ENCODE data around the gene TFF1. TPM values are rescaled to one million over a fixed set of nuclear protein-coding genes. Genes with fewer than 3 reads are reported as not detected.

TFF1 gene
- total RNA-seq, 4 donors from 2014 or later: not detected

DNA sequence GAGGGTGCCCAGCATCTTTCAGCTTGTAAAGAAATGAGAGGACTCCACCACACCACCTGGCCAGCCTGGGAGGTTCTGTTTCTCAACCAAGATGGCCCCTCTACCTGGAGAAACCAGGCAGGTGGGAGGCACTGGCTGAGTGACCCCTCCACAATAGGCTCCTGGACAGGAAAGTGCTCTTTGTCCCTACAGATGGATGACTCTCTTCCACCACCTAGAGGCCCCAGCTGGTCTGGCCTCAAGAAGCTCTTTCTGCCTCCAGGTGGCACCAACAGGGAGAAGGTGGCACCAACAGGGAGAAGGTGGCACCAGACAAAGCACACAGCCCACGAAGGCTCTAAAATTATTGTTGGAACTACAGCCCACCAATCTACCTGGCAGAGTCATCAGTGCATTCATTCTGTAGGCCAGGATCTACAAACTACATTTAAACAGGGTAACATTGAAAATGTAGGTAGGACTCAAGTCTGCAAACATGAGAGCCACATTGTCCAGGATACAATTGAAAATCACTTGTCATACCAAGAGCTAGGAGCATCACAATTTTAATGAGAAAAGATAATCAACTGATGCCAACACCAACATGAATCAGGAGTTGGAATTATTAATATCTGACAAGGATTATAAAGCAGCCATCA is 15.1 kb upstream of the TFF1 start:
- DNase-seq (ENCODE audit: low spot score): no peak
- no peak for ATAC-seq (ENCODE audit: low FRiP score)
- TF ChIP-seq, protein P1, sequence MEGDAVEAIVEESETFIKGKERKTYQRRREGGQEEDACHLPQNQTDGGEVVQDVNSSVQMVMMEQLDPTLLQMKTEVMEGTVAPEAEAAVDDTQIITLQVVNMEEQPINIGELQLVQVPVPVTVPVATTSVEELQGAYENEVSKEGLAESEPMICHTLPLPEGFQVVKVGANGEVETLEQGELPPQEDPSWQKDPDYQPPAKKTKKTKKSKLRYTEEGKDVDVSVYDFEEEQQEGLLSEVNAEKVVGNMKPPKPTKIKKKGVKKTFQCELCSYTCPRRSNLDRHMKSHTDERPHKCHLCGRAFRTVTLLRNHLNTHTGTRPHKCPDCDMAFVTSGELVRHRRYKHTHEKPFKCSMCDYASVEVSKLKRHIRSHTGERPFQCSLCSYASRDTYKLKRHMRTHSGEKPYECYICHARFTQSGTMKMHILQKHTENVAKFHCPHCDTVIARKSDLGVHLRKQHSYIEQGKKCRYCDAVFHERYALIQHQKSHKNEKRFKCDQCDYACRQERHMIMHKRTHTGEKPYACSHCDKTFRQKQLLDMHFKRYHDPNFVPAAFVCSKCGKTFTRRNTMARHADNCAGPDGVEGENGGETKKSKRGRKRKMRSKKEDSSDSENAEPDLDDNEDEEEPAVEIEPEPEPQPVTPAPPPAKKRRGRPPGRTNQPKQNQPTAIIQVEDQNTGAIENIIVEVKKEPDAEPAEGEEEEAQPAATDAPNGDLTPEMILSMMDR (IDR thresholded peaks at IDR 0.05): no peak

DNA sequence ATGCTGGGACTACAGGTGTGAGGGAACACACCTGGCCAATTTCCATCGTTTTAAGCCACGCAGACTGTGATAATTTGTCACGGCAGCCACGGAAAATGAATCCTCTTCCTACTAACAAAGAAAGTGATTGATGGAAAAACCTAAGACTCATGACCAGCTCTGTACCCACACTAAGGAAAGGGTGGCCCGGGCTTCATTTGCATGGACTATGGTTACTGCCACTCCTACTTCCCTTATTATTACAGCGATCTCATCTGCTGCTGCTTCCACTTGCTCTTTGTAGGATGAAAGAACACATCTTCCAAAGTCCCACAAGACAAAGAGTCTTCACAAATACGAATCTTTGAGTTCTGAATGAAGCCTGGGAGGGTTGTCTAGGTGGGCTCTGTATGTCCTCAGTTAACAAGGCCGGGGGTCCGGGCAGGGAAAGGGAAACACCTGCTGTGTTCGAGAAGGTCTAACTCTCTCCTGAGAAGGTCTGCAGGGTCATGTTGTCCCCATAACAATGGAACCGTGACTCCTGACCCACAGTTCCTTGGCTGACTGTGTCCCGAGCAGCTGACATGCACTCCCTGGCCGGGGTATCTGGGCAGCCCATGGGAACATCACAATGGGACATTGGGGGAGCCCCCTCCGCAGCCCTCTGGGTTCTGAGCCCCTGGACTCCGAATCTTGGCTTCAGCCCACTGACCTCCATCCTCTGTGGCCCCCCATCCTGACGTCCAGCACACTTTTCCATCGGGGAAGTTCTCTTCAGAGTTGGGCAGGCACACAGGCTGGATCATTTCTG is 13.3 kb upstream of the TFF1 start:
- ATAC-seq (ENCODE audit: low FRiP score) (no peak), DNase-seq (ENCODE audit: low spot score) (no peak)
- TF ChIP-seq, protein P1 (IDR thresholded peaks at IDR 0.05): no peak

DNA sequence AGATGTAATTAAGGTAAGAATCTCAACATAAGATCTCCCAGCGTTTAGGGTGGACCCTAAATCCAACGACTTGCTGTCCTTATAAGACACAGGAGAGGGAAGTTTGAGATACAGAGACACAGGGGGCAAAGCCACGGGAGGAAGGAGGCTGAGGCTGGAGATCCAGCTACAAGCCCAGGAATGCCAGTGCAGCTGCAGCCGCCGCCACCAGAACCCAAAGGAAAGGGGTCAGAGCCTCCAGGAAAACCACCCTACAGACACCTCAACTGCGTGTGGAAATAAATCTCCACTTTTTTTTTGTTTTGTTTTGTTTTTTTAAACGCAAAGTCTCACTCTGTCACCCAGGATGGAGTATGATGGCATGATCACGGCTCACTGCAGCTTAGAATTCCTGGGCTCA is 12.1 kb upstream of the TFF1 start:
- no peak for ATAC-seq (ENCODE audit: low FRiP score)
- TF ChIP-seq, protein P1 (IDR thresholded peaks at IDR 0.05): no peak
- no peak for DNase-seq (ENCODE audit: low spot score)

DNA sequence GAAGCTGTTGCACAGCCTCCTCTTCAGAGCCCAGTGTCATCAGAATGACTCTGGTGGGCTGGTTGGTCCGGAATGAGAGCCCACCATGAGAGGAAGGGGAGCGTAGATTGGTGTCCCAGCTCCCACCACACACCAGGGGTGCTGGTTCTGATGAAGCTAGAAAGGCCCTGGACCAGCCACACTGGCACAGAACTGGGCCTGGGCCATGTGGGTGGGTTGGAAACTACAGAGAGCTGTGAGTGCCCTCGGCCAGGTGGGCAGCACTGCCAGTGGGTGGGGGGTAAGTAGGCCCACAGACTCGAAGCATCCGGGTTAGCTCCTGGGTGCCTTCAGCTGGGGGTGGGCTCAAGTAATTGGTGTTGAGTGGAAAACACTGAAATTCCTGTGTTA is 11.6 kb upstream of the TFF1 start:
- no peak for ATAC-seq (ENCODE audit: low FRiP score)
- no peak for DNase-seq (ENCODE audit: low spot score)
- TF ChIP-seq, protein P1 (IDR thresholded peaks at IDR 0.05): no peak

DNA sequence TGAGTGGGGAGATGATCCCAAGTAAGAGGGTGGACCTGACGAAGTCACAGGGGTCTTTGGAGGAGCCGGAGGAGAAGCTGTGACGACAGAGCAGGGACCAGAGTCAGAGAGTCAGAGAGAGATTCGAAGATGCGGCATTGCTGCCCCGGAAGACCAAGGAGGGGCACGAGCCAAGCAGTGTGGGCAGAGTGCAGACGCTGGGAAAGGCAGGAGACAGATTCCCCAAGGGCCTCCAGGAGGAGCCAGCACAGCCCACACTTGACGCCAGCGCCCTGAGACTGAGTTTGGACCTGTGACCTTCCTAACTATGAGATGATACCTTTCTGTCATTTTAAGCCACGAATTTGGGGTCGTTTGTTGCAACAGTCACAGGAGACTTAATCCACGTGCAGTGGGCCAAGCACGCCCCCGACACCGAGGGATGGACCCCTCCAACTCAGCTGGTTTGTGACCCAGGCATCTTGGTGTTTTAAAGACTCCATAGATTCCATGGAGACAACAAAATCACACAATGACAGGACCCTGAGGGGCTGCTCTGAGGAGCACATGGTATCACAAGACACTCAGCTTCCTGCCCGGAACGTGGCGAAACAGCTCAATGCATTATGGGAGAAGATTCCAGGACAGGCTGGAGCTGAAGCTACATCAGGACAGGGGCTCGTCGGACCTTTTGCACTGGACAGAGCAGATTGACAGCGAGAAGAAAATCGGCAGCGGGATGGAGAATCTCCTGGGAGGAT is 11.0 kb upstream of the TFF1 start:
- TF ChIP-seq, protein P1 (IDR thresholded peaks at IDR 0.05): no peak
- ATAC-seq (ENCODE audit: low FRiP score): no peak
- no peak for DNase-seq (ENCODE audit: low spot score)

- ATAC-seq (ENCODE audit: low FRiP score): no peak
- no peak for DNase-seq (ENCODE audit: low spot score)
- TF ChIP-seq, protein P1 (IDR thresholded peaks at IDR 0.05): no peak
Measured at GRCh38 chr21:42376338-42376982, 10.1 kb upstream of the TFF1 start.
